Activated CD4-positive, alpha-beta T cell treated with anti-CD3 and anti-CD28 coated beads, Interleukin-2, amount 10 ng/mL, durations not matched to agents 24 days and 14 days (primary cell): ENCODE results near the gene TAF4. TPM values are rescaled to one million over a fixed set of nuclear protein-coding genes. Genes with fewer than 3 reads are reported as not detected.

Experiments
- DNase-seq: peaks from one replicate; pipeline ENCODE4 v3.0.0; 2022
- H3K27ac Mint-ChIP-seq: one replicate; pipeline ENCODE4 v1.8.0; 2022; ENCODE audit warnings: mild to moderate bottlenecking, mixed read lengths
- H3K27me3 Mint-ChIP-seq: one replicate; pipeline ENCODE4 v1.8.0; 2022; ENCODE audit warnings: mixed read lengths
- H3K36me3 Mint-ChIP-seq: one replicate; pipeline ENCODE4 v1.8.0; 2022; ENCODE audit warnings: low read depth, mild to moderate bottlenecking, mixed read lengths
- H3K4me1 Mint-ChIP-seq: one replicate; pipeline ENCODE4 v1.8.0; 2021; ENCODE audit warnings: mixed read lengths
- H3K4me3 Mint-ChIP-seq: one replicate; pipeline ENCODE4 v1.8.0; 2022; ENCODE audit warnings: mild to moderate bottlenecking, moderate library complexity, mixed read lengths
- H3K9me3 Mint-ChIP-seq: one replicate; pipeline ENCODE4 v1.8.0; 2021; ENCODE audit warnings: mixed read lengths
- intact Hi-C: fragments of 100-400 bp; cut with micrococcal nuclease; formaldehyde crosslinking; loops from one replicate; pipeline ENCODE4 v1.15.1; 2023
- total RNA-seq: library from RNA; stranded (reverse); gene quantifications from 2 replicates; pipeline ENCODE4 v1.2.3, GENCODE V29; 2022

TAF4 gene
- total RNA-seq, 1 donor from 2014 or later = 25.6 TPM

DNA sequence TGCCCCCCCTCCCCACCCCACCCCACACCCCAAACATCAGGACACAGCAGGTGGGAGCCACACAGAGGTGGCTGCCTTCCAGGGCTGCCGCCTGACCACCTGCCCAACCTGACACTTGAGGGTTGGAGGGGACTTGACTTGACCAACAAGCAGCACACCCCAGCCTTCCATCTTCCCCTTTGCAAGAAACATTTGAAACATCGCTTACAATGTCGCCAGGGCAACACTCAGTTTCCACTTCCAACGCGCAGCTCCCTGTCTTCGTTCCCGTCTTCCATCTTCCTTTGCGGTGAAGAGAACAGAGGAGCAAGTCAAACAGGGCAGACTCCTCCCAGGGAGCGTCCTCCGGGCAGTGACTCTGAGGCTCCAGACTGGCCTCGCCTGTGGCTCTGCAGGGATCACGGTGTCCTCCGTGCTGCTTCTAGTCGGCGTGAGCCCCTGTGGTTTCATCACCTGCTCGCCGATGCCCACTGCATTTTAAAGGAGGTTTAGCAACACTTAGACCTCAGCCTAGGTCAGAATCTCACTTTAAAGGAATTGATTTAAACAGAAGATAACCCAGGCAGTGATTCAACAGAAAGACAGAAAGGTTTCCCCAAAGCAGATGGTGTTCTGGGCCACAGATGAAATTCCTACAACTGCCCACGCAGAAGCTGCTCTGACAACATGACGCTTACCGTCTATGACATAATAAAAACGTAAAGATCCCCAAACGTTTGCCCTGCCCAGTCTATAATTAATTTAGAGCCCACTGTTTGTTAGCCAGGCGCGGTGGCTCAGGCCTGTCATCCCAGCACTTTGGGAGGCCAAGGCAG lies 130.8 kb downstream of the TAF4 start:
- H3K9me3 Mint-ChIP-seq = no peaks in the 10 kb centered on the region
- no peaks in the 10 kb centered on the region for H3K36me3 Mint-ChIP-seq
- no peaks in the 10 kb centered on the region for H3K27me3 Mint-ChIP-seq
- no peak overlapping the region for H3K4me3 Mint-ChIP-seq
- no peak for DNase-seq
- no peaks in the 10 kb centered on the region for H3K4me1 Mint-ChIP-seq
- intact Hi-C loops = no loop called here
- H3K27ac Mint-ChIP-seq = no peak overlapping the region

DNA sequence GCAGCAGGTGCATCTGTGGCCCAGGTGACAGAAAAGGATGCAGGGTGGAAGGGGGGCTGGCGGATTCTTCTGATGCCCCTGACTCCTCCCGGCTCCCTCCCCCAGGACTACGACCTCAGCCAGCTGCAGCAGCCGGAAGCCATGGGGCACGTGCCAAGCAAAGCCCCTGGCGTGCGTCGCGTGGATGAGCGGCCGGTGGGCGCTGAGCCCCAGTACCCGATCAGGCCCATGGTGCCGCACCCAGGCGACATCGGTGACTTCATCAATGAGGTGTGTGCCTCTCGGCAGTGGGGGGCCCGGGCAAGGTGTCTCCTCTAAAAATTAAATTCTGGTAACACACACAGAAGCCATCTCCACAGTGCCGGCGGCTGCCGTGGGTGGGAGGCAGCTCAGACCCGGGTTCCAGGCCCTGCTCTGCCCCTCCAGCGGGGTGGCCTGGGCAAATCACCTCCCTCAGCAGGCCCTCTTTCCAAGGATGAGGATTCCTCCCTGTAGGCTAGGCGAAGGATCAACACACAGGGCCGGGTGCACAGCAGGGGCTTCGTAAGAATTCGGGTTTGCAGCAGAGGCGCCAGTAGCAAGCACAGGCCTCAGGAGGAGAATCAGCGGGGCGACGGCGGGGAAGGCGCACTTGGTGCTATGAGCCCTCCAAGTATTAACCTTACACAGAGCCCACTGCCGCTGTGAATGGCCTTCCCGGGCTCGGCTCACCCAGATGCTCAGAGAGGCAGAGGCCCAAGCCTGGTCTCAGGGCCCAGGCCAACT lies 131.5 kb downstream of the TAF4 start:
- H3K9me3 Mint-ChIP-seq = no peaks in the 10 kb centered on the region
- no peak overlapping the region for H3K4me3 Mint-ChIP-seq
- H3K4me1 Mint-ChIP-seq = no peaks in the 10 kb centered on the region
- no peaks in the 10 kb centered on the region for H3K36me3 Mint-ChIP-seq
- DNase-seq = no peak
- H3K27me3 Mint-ChIP-seq = no peaks in the 10 kb centered on the region
- H3K27ac Mint-ChIP-seq = no peak overlapping the region
- intact Hi-C loops = no loop called here

DNA sequence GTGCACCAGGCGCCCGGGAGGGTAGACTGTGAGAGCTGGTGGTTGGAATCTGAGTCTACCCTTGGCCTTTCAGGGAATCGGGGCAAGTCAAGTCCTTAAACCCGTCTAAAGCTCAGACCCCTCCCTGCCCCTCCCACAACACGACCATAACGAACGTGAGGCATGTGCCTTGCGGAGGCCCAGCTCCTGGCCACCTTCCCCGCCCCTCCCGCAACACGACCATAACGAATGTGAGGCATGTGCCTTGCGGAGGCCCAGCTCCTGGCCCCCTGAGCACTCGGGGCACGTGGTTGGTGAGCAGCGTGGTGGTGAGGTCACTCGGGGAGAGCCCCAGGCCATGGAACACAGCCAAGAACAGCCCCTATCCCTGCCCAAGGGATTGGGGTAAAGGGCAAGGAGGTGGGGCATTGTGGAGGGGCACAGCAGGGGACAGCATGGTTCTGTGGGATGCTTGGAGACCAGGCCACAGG lies 132.2 kb downstream of the TAF4 start:
- no peaks in the 10 kb centered on the region for H3K36me3 Mint-ChIP-seq
- no peaks in the 10 kb centered on the region for H3K9me3 Mint-ChIP-seq
- H3K27ac Mint-ChIP-seq = no peak overlapping the region
- intact Hi-C loops = no loop called here
- no peaks in the 10 kb centered on the region for H3K27me3 Mint-ChIP-seq
- no peak for DNase-seq
- no peak overlapping the region for H3K4me3 Mint-ChIP-seq
- no peaks in the 10 kb centered on the region for H3K4me1 Mint-ChIP-seq

DNA sequence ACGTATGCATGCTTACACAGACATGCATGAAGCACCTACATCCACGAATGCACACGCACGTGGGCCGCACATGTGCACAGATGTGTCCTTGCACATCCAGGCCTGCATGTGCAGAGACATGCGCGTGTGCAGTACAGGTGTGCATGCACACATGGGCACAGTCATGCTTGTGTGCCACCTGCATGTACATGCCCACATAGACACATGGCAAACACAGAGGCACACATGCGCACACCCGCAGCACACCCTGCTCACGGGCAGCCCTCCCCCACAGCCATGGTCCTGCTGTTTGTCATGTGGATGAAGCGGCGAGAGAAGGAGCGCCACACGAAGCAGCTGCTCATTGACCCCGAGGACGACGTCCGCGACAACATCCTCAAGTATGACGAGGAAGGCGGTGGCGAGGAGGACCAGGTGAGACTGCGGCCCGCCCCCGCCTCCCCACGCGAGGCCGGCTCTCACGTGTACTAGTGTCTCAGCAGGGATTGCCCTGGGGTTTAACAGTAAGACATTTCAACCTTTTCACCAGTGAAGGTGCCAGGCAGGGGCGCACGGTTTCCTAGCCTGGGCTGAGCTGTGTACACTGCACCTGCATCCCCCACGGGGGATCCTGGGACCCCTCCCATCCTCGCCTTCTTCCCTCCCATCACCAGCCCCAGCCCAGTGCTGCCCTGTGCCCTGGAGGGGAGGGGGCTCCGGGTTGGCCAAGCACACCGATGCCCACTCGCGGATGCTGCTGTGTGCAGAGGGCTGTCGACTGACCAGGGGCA lies 132.8 kb downstream of the TAF4 start:
- Mint-ChIP-seq H3K4me3 (no peak overlapping the region), H3K4me1 (no peaks in the 10 kb centered on the region), H3K9me3 (no peaks in the 10 kb centered on the region), H3K27me3 (no peaks in the 10 kb centered on the region), H3K27ac (no peak overlapping the region), H3K36me3 (no peaks in the 10 kb centered on the region)
- no peak for DNase-seq
- intact Hi-C loops = no loop called here

DNA sequence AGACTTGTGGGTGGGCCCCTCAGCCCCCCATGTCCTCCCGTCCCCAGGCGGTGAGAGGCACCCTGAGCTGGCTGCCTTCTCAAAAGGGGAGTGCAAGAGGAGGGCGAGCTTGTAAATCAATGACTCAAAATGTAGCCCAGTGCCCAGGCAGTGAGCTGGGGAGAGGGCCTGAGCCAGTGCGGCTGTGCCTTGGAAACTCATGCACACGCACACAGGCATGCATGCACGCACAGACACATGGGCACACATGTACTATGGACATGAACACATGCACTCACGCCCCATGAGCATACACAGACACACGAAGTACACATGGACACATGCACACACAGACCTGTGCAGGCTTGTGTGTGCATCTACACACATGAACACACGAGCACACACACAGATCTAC lies 133.5 kb downstream of the TAF4 start:
- DNase-seq = no peak
- Mint-ChIP-seq H3K27ac (no peak overlapping the region), H3K27me3 (no peaks in the 10 kb centered on the region), H3K4me1 (no peaks in the 10 kb centered on the region), H3K9me3 (no peaks in the 10 kb centered on the region), H3K4me3 (no peak overlapping the region), H3K36me3 (no peaks in the 10 kb centered on the region)
- intact Hi-C loops = no loop called here

DNA sequence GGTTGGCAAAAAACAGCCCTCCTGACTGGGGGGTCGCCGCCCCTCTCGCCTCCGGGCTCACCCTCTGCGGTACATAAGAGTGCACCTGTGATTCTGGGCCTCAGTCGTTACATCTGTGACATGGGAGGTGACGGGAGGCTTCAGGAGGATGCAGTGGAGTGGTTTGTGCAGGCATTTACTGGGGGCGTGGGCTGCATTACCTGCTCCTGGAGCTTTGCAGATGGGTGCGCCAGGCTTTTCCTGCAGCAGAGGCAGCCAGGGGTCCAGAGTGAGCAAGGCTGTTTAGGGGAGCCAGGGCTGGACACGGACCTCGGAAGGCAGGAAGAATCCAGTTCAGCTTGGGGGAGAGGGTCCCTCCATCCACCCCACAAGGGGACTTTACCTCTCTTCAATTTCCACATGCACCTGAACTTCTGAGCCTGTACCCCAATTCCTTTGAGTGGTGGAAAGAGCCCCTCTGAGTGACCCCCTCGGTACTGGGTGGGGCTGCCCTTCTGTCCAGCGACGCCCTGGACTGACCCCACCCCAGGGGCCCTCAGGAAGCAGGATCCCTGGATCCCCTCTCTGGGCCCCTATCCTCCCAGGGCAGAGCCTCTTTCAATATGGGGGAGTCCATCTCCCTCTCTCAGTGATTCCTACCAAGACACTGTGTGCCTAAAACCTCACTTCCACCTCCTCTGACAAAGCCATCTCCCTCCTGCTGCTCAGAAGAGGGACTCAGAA lies 134.0 kb downstream of the TAF4 start:
- H3K27ac Mint-ChIP-seq = no peak overlapping the region
- H3K27me3 Mint-ChIP-seq = no peaks in the 10 kb centered on the region
- intact Hi-C loops = no loop called here
- H3K4me3 Mint-ChIP-seq = no peak overlapping the region
- no peaks in the 10 kb centered on the region for H3K9me3 Mint-ChIP-seq
- no peaks in the 10 kb centered on the region for H3K36me3 Mint-ChIP-seq
- no peak for DNase-seq
- no peaks in the 10 kb centered on the region for H3K4me1 Mint-ChIP-seq

DNA sequence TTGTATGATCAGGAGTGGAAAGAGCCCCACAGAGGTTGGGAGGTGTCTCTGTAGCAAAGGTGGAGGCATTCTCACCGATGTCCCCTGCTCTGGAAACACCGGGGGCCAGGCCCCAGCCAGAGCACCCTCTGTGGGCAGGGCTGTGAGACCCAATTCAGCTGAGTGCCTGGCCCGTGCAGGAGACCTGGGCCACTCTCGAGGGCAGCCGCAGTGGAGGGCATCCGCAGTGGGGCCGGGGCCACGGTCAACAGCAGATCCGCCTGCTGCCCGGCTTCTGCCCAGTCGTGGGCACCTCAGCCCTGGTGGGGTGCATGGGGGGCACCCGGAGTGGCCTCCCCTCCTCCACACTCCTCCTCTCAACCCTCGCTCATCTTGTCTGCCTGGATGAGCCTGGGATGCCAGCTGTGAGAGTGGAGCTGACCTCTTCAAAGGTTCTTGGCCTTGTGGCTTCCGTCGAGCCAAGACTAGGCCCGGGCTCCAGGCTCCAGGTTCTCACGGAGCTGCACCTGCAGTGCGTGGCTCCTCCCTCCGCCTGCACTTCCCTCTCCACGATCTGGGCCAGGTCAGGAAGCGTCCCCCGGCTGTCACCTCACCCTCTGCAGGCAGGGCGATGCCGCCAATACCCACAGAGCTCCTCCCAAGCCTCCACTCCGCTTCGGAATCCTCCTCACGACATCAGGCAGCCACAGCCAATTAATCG lies 134.8 kb downstream of the TAF4 start:
- H3K27ac Mint-ChIP-seq = no peak overlapping the region
- no peak for DNase-seq
- H3K4me3 Mint-ChIP-seq = no peak overlapping the region
- H3K9me3 Mint-ChIP-seq = no peaks in the 10 kb centered on the region
- no peaks in the 10 kb centered on the region for H3K4me1 Mint-ChIP-seq
- intact Hi-C loops = no loop called here
- no peaks in the 10 kb centered on the region for H3K27me3 Mint-ChIP-seq
- no peaks in the 10 kb centered on the region for H3K36me3 Mint-ChIP-seq

DNA sequence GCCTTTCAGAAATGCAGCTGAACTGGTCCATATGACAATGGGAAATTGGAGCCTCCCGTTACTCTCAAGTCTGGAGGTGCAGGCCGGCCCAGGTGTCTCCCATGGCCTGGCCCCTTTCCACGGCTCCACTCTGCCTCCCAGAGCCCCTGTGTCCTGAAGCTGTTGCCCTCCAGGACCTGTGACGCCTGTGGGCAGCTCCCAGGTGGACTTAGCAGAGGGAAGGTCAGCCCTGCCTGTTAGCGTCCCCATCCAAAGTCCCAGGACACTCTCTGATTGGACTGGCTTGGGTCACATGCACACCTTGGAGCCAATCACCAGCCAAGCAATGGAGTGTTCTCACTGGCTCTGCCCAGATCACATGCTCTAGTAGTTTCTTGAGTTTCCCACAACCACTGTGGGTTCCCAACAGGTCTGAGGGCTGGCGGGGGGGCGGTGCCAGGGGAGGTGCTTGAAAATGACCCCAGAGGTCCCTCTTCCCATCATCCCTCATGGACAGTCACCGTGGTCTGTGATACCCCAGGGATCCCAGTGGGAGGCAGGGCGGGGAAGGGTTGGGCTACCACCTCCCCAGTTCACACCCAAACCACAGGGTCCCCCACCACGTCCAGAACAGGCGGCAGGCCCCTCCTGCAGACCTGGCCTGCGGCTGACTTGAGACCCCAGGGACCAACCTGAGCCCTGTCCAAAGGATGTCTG lies 135.6 kb downstream of the TAF4 start:
- Mint-ChIP-seq H3K27me3 (no peaks in the 10 kb centered on the region), H3K4me1 (no peaks in the 10 kb centered on the region), H3K36me3 (no peaks in the 10 kb centered on the region), H3K4me3 (no peak overlapping the region), H3K9me3 (no peaks in the 10 kb centered on the region), H3K27ac (no peak overlapping the region)
- intact Hi-C loops = no loop called here
- DNase-seq = no peak

DNA sequence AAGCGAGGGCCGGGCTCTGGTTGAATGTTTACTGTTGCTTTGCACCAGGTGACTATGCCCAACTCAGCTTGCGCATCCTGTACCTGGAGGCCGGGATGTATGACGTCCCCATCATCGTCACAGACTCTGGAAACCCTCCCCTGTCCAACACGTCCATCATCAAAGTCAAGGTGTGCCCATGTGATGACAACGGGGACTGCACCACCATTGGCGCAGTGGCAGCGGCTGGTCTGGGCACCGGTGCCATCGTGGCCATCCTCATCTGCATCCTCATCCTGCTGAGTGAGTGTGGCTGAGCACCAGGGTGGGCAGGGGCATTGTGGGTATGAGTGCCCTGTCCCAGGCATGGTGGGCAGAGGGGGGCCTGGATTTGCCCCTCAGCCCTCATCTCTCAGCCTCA lies 136.1 kb downstream of the TAF4 start:
- Mint-ChIP-seq H3K4me1 (no peaks in the 10 kb centered on the region), H3K27me3 (no peaks in the 10 kb centered on the region), H3K27ac (no peak overlapping the region)

DNA sequence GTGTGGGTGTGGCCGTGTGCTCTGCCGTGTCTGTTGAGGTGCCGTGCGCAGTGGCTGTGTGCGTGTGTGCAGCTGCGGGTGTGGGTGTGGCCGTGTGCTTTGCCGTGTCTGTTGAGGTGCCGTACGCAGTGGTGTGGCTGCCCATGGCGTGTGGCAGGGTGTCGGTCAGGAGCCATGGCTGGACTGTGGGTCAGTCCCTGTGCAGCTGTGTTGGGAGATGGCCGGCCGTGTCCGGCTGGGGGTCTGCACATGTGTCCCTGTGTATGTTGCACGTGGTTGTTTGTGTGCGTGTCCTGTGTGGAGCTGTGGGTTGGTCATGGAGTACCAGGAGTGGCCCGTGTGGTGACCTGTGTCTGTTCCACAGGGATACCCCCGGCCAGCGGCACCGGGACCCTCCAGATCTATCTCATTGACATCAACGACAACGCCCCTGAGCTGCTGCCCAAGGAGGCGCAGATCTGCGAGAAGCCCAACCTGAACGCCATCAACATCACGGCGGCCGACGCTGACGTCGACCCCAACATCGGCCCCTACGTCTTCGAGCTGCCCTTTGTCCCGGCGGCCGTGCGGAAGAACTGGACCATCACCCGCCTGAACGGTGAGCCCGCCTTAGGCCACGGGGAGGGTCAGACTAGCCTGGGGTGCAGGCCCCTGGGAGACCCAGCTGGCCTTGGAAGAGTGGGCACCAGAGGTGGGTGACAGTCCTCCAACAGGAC lies 137.7 kb downstream of the TAF4 start:
- Mint-ChIP-seq H3K4me1 (no peaks in the 10 kb centered on the region), H3K4me3 (no peak overlapping the region), H3K27ac (no peak overlapping the region), H3K9me3 (no peaks in the 10 kb centered on the region), H3K36me3 (no peaks in the 10 kb centered on the region), H3K27me3 (no peaks in the 10 kb centered on the region)
- intact Hi-C loops = no loop called here
- no peak for DNase-seq

More for the DNA sequence above, 136.1 kb downstream of the TAF4 start:
- no peak for DNase-seq
- H3K4me3 Mint-ChIP-seq = no peak overlapping the region
- intact Hi-C loops = no loop called here
- no peaks in the 10 kb centered on the region for H3K9me3 Mint-ChIP-seq
- H3K36me3 Mint-ChIP-seq = no peaks in the 10 kb centered on the region

DNA sequence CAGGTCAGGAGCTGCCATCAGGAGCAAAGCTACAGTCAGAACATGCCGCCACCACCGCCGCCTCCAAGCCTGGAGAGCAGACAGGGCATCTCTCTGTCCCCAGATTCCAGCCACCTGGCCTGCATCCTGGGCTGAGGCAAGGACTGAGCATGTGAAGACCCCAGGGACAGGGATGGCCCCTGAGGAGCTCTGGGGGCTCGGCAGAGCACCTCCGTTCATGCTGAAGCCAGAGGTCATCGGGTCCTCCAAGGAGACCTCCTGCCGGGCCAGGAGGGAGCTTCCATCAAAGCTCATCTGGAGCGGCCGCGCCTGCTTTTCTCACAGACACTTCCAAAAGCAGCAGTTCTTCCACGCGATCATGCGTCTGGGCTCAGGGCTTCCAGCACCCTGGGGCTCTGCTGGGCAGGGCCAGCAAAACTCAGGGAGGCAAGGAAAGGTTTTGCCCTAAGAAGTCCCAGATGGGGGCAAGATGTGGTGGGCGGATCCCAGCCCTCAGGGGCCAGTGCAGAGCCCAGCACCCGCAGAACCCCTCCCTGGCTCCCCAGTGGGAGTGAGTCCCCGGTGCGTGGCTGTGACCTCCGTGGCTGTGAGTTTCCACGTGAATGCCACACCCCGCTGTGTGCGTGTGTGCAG lies 138.4 kb downstream of the TAF4 start:
- no peaks in the 10 kb centered on the region for H3K4me1 Mint-ChIP-seq
- H3K4me3 Mint-ChIP-seq = no peak overlapping the region
- no peaks in the 10 kb centered on the region for H3K27me3 Mint-ChIP-seq
- no peak for DNase-seq
- no peaks in the 10 kb centered on the region for H3K36me3 Mint-ChIP-seq
- intact Hi-C loops = no loop called here
- no peak overlapping the region for H3K27ac Mint-ChIP-seq
- H3K9me3 Mint-ChIP-seq = no peaks in the 10 kb centered on the region

DNA sequence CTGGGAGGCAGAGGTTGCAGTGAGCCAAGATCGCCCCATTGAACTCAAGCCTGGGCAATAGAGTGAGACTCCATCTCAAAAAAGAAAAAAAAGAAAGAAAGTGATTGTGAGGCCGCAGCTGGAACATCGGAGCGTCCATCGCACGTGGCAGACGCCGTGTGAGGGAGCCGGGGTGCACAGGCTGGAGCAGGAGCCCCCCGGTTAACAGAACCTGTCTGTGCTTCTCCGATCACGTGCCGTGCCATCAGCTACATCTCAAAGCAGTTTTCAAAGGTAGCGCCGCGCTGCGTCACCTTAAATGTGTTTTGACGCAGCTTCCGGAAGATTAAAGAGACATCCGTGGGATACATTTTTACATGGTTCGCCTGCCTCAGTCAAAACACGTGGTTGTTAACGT lies 138.9 kb downstream of the TAF4 start:
- intact Hi-C loops = no loop called here
- no peak overlapping the region for H3K27ac Mint-ChIP-seq
- no peak overlapping the region for H3K4me3 Mint-ChIP-seq
- no peaks in the 10 kb centered on the region for H3K27me3 Mint-ChIP-seq
- H3K9me3 Mint-ChIP-seq = no peaks in the 10 kb centered on the region
- H3K4me1 Mint-ChIP-seq = no peaks in the 10 kb centered on the region
- no peak for DNase-seq
- H3K36me3 Mint-ChIP-seq = no peaks in the 10 kb centered on the region
